Effector memory CD8-positive, alpha-beta T cell (primary cell): ENCODE results near the gene ADD3.

Experiments
- ATAC-seq: fragments of 150-1000 bp; cut with Tn5 transposase; replicated peaks from 2 replicates; pipeline ENCODE4 v1.10.0; 2021; ENCODE audit warnings: mild to moderate bottlenecking, moderate library complexity
- DNase-seq, 3 experiments: peaks; one replicate each; pipeline ENCODE4 v3.0.0; 2021
- H3K27ac Mint-ChIP-seq, 2 donors: one replicate each; pipeline ENCODE4 v1.8.0; 2022; ENCODE audit warnings: mild to moderate bottlenecking in 2 of 2, mixed read lengths in 2 of 2, moderate library complexity in 2 of 2
- H3K27me3 Mint-ChIP-seq, 2 donors: one replicate each; pipeline ENCODE4 v1.8.0; 2022; ENCODE audit warnings: mixed read lengths in 2 of 2
- H3K36me3 Mint-ChIP-seq: one replicate; pipeline ENCODE4 v1.8.0; 2022; ENCODE audit warnings: mild to moderate bottlenecking, moderate library complexity, mixed read lengths; ENCODE audit not compliant: insufficient read depth
- H3K4me1 Mint-ChIP-seq, 2 donors: one replicate each; pipeline ENCODE4 v1.8.0; 2022; ENCODE audit warnings: low read depth in 2 of 2, mixed read lengths in 2 of 2
- H3K4me3 Mint-ChIP-seq, 2 donors: one replicate each; pipeline ENCODE4 v1.8.0; 2022; ENCODE audit warnings: mild to moderate bottlenecking in 2 of 2, mixed read lengths in 2 of 2, moderate library complexity in 2 of 2
- H3K9me3 Mint-ChIP-seq, 2 donors: one replicate each; pipeline ENCODE4 v1.8.0; 2022; ENCODE audit warnings: mixed read lengths in 2 of 2

ADD3 gene

DNA sequence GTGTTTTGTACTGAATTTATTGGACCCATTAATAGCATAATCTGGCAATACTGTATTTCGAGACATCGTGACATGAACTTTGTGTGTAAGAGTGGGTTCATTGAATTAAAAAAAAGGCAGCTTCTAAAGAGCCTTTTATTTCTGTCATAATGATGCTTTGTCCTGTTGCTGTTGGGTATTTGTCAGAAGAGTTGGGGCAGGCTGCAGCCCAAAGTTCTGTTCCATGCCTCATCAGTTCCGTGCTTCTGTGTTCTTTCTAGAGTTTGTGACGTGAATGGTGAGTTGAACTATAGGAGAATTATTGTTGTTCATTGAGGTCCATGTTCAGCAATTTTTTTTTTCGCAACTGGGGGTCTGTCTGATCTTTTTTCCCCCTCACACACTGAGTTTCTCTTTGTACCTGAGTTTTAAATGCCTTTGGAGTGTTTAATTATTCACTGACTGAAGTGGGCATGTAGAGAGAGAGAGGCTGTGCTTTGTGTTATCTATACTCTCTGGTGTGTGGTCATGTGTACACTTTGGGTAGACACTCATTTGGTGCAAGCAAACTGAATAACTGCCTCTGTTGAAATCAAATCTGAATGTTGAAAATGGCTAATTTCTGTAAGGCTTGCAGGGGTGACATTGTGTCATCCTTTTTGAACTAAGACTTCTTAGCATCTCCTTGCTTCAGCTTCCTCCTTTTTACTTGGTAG, 69.8 kb downstream of the ADD3 start:
- Mint-ChIP-seq H3K9me3 (no peaks in the 10 kb centered on the region), H3K4me1 (peaks cover 56 to 82% of the 10 kb centered on the region in 2 donors), H3K27me3 (no peaks in the 10 kb centered on the region), H3K36me3 (peaks cover 11% of the 10 kb centered on the region), H3K27ac (peak overlapping the region; percentile 89 to 90), H3K4me3 (peak overlapping the region; percentile 78 to 83)
- ATAC-seq, result no peak
- no peak for DNase-seq

DNA sequence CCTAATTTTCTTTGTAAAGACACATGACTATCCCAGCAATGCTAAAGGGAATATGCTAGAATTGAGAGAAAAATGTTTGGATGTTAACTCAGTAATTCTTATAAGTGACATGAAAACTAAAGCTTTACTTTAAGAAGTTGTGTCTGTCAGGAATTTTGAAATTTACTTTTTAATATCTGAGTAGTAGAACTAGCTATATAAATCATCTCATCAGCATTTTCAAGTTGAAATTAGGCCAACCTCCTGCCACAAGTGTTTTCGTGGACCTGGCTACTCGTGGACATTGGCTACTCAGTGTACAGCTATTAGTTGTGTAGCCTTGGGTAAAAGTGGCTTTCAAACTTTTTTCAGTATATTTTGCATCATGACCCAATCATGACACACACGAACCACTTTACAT, 70.5 kb downstream of the ADD3 start:
- H3K9me3 Mint-ChIP-seq, result no peaks in the 10 kb centered on the region
- H3K4me3 Mint-ChIP-seq, result peak overlapping the region; percentile 78 to 83
- peaks cover 57 to 82% of the 10 kb centered on the region in 2 donors for H3K4me1 Mint-ChIP-seq
- DNase-seq (no peak), ATAC-seq (no peak)
- H3K36me3 Mint-ChIP-seq, result peaks cover 11% of the 10 kb centered on the region
- H3K27ac Mint-ChIP-seq, result peak overlapping the region; percentile 89 to 90
- no peaks in the 10 kb centered on the region for H3K27me3 Mint-ChIP-seq

DNA sequence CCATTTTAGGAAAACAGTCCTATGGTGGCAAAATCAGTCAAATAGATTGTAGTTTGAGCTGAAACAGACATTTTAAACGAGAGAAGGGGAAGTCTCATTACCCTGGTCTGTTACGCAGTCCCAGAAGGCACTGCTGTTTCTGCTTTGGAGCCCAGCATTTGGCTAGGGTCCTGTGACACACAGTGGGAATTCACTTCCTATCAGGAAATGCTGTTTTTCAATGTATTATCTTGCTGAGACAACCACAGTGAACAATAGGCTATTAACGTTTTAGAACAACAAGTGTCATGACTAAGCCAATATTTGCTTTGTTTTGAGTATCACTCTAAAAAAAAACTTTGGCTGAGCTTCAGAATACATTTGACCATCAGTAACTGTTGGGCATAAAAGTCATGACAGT, 74.1 kb downstream of the ADD3 start:
- ATAC-seq, result no peak
- Mint-ChIP-seq H3K27ac (peak overlapping the region in 1 of 2 donors; percentile 88), H3K4me1 (peaks cover 59 to 85% of the 10 kb centered on the region in 2 donors), H3K27me3 (no peaks in the 10 kb centered on the region), H3K4me3 (peak overlapping the region; percentile 19 to 54), H3K36me3 (peaks cover 14% of the 10 kb centered on the region), H3K9me3 (no peaks in the 10 kb centered on the region)
- DNase-seq, result no peak

DNA sequence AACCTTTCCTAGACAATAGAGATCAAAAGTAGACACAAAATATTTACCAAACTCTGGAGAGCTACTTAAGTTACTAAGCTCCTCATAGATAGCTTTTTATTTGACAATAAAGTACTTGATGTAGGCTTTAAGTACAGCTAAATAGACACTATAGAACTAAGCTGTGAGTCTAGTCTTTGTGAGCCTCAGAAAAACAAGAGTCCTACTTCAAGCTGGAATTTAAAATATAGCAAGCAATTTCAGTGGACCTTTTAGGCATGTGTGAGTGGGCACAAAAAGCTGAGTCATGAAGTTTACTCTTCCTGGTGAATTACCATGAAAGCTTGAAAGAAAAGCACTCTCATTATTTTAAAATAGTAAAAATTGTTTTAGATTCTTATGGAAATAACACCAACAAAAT, 76.1 kb downstream of the ADD3 start:
- Mint-ChIP-seq H3K4me3 (no peak overlapping the region), H3K4me1 (peaks cover 55 to 77% of the 10 kb centered on the region in 2 donors), H3K27me3 (no peaks in the 10 kb centered on the region), H3K27ac (peak overlapping the region in 1 of 2 donors; percentile 41), H3K36me3 (peaks cover 14% of the 10 kb centered on the region), H3K9me3 (no peaks in the 10 kb centered on the region)
- DNase-seq (no peak), ATAC-seq (no peak)

DNA sequence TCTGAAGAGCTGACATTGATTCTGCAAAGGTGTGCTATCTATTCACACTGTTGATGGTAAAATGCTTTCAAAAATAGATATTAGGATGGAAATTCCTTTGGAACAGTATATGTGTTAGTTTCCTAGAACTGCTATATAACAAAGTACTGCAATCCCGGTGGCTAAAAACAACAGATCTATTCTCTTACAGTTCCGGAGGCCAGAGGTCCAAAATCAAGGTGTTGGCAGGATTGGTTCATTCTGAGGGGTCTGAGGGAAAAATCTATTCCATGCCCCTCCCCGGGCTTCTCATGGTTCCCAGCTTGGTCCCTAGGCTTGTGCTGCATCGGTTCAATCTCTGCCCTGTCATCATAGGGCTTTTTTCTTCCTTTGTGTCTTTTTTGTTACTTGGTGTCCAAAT, 79.9 kb downstream of the ADD3 start:
- H3K9me3 Mint-ChIP-seq, result no peaks in the 10 kb centered on the region
- no peaks in the 10 kb centered on the region for H3K27me3 Mint-ChIP-seq
- H3K27ac Mint-ChIP-seq, result peak overlapping the region; percentile 12 to 98
- peaks cover 48 to 70% of the 10 kb centered on the region in 2 donors for H3K4me1 Mint-ChIP-seq
- H3K36me3 Mint-ChIP-seq, result peaks cover 19% of the 10 kb centered on the region
- no peak for ATAC-seq
- DNase-seq, result no peak
- H3K4me3 Mint-ChIP-seq, result peak overlapping the region in 1 of 2 donors; percentile 23

DNA sequence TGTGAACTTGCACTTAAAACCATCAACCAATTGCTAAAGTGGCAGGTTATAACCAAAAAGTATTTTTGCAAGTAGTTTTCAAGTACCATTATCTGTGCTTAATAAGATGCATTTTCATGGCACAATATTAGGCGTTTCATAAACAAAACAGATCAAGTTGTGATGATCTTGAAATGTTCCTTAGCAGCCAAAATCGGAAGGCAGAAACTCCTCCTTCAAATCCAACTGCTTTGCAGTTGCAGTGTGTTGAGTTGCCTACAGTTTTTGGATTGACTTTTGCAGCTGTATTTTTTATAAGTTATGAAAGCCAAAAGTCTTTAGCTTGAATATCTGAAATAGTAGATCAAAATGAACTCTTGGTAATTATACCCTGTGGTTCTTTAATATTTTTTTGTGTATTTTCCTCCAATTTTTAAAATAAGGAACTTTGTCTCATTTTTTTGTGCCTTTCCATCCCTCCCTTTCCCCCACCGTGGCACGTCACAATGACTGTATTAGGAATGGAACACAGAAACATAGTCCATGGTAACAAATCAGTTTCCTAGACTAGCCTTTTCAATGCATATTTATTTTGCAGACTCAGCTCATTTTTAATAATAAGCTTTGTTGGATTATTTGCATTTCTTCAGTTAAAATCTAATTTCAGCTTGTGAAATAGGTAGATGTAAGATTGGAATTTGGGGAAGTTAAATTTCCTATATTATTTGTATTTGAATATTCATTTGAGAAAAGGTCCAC, 80.8 kb downstream of the ADD3 start:
- ATAC-seq (no peak), DNase-seq (no peak)
- peaks cover 19% of the 10 kb centered on the region for H3K36me3 Mint-ChIP-seq
- H3K27ac Mint-ChIP-seq, result peak overlapping the region in 1 of 2 donors; percentile 12
- peaks cover 42 to 66% of the 10 kb centered on the region in 2 donors for H3K4me1 Mint-ChIP-seq
- no peak overlapping the region for H3K4me3 Mint-ChIP-seq
- H3K27me3 Mint-ChIP-seq, result no peaks in the 10 kb centered on the region
- no peaks in the 10 kb centered on the region for H3K9me3 Mint-ChIP-seq

GRCh38 chr10:110091830-110092229, 84.0 kb downstream of the ADD3 start:
- no peak for ATAC-seq
- H3K4me1 Mint-ChIP-seq, result peaks cover 32 to 61% of the 10 kb centered on the region in 2 donors

DNA sequence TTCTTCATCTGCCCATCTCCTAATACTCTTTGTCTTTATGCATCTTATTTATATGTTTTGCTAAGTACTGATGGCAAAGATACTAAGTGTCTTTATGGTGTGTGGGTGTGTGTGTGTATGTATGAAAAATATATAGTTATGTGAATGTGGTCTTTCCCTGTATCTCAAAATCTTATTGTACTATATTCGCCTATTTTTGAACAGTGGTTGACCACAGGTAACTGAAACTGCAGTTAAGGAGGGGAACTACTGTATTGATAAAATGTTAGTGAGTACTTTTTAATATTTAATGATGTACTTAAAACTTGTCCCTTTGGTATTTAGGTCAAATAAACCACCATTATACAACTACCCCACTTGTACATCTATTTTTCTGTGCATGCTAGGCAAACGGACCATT, 85.9 kb downstream of the ADD3 start:
- H3K4me3 Mint-ChIP-seq, result no peak overlapping the region
- H3K36me3 Mint-ChIP-seq, result peaks cover 15% of the 10 kb centered on the region
- DNase-seq (no peak), ATAC-seq (no peak)
- no peaks in the 10 kb centered on the region for H3K27me3 Mint-ChIP-seq
- no peak overlapping the region for H3K27ac Mint-ChIP-seq
- no peaks in the 10 kb centered on the region for H3K9me3 Mint-ChIP-seq
- peaks cover 27 to 63% of the 10 kb centered on the region in 2 donors for H3K4me1 Mint-ChIP-seq

More at GRCh38 chr10:110091830-110092229, 84.0 kb downstream of the ADD3 start:
- Mint-ChIP-seq H3K27me3 (no peaks in the 10 kb centered on the region), H3K36me3 (peaks cover 15% of the 10 kb centered on the region), H3K9me3 (no peaks in the 10 kb centered on the region), H3K4me3 (no peak overlapping the region), H3K27ac (no peak overlapping the region)
- no peak for DNase-seq

DNA sequence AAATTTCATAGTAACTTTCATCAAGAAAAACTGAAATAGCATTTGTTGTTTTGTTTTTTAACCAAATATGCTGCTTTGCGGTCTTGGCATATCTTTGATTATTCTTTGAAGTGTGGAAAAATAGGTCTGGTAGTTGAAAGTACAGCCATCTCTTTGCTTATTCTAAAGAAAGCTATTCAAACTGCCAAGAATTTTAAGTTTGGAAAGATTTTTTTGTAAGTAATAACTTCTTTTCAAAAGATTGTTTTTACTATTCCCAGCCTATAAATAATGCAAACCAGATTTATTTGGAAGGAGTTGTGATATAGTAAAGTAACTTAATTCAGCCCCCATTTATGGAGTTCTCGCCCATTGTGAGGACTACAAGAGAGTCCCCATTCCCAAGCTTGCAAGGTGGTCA, 87.0 kb downstream of the ADD3 start:
- Mint-ChIP-seq H3K9me3 (no peaks in the 10 kb centered on the region), H3K27me3 (no peaks in the 10 kb centered on the region), H3K27ac (peak overlapping the region in 1 of 2 donors; percentile 73), H3K4me1 (peaks cover 29 to 63% of the 10 kb centered on the region in 2 donors), H3K36me3 (peaks cover 15% of the 10 kb centered on the region), H3K4me3 (no peak overlapping the region)
- no peak for DNase-seq
- ATAC-seq, result no peak

DNA sequence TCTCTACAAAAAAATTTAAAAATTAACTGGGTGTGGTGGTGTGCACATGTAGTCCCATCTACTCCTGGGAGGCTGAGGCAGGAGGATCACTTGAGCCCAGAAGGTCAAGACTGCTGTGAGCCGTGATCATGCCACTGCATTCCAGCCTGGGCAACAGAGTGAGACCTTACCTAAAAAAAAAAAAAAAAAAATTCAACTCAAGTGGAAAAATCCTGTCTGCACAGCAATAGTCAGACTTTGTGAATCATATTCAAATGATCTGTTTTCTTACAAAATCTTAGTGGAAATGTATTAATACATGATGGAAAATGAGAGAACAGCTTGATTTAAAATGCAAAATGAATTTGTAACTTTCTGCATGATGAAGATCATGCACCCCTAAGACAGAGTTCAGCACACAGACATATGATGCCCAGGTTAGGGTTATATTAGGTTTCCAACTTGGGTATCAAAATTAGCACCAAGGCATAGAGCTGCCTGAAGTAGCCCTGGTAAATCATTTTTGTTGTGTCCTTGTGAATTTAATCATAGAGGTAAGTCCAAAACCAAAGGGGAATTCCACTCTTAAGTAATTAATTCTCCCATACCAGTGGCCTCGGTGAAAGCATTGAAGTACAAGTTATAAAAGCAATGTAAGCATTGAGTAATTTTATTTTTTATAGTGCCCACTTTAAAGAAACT, 93.8 kb downstream of the ADD3 start:
- peaks cover 12 to 52% of the 10 kb centered on the region in 2 donors for H3K4me1 Mint-ChIP-seq
- peak overlapping the region; percentile 46 to 49 for H3K27ac Mint-ChIP-seq
- H3K27me3 Mint-ChIP-seq, result no peaks in the 10 kb centered on the region
- ATAC-seq, result no peak
- H3K36me3 Mint-ChIP-seq, result peaks cover 27% of the 10 kb centered on the region
- no peaks in the 10 kb centered on the region for H3K9me3 Mint-ChIP-seq
- no peak for DNase-seq
- no peak overlapping the region for H3K4me3 Mint-ChIP-seq

GRCh38 chr10:110103921-110104461, 96.2 kb downstream of the ADD3 start:
- no peak for DNase-seq
- no peaks in the 10 kb centered on the region for H3K9me3 Mint-ChIP-seq
- peaks cover 8 to 44% of the 10 kb centered on the region in 2 donors for H3K4me1 Mint-ChIP-seq
- no peaks in the 10 kb centered on the region for H3K27me3 Mint-ChIP-seq
- peak; percentile 45 for ATAC-seq
- no peak overlapping the region for H3K4me3 Mint-ChIP-seq
- H3K27ac Mint-ChIP-seq, result peak overlapping the region in 1 of 2 donors; percentile 42
- H3K36me3 Mint-ChIP-seq, result peaks cover 27% of the 10 kb centered on the region

- peaks cover 8 to 46% of the 10 kb centered on the region in 2 donors for H3K4me1 Mint-ChIP-seq
- peak overlapping the region in 1 of 2 donors; percentile 32 for H3K27ac Mint-ChIP-seq
- H3K27me3 Mint-ChIP-seq, result no peaks in the 10 kb centered on the region
- no peak for DNase-seq
- no peak overlapping the region for H3K4me3 Mint-ChIP-seq
- peaks cover 31% of the 10 kb centered on the region for H3K36me3 Mint-ChIP-seq
- H3K9me3 Mint-ChIP-seq, result no peaks in the 10 kb centered on the region
- ATAC-seq, result no peak
These were observed 98.1 kb downstream of the ADD3 start for GRCh38 chr10:110105873-110106272.

- DNase-seq, result no peak
- no peak overlapping the region for H3K4me3 Mint-ChIP-seq
- H3K27ac Mint-ChIP-seq, result no peak overlapping the region
- no peak for ATAC-seq
- H3K36me3 Mint-ChIP-seq, result peaks cover 17% of the 10 kb centered on the region
- no peaks in the 10 kb centered on the region for H3K9me3 Mint-ChIP-seq
- peaks cover 6 to 36% of the 10 kb centered on the region in 2 donors for H3K4me1 Mint-ChIP-seq
- H3K27me3 Mint-ChIP-seq, result no peaks in the 10 kb centered on the region
These were observed 99.6 kb downstream of the ADD3 start for GRCh38 chr10:110107430-110107829.
